NCI-H345 (cell line): Measurements from ENCODE around the gene GRIN2C.
A peak's percentile ranks its signal among the peaks of the same experiment; 100 is the strongest.

Source experiments
- DNase-seq: peaks from one replicate; lab custom pipeline; 2025; lab: John Stamatoyannopoulos, UW

Gene GRIN2C

DNA sequence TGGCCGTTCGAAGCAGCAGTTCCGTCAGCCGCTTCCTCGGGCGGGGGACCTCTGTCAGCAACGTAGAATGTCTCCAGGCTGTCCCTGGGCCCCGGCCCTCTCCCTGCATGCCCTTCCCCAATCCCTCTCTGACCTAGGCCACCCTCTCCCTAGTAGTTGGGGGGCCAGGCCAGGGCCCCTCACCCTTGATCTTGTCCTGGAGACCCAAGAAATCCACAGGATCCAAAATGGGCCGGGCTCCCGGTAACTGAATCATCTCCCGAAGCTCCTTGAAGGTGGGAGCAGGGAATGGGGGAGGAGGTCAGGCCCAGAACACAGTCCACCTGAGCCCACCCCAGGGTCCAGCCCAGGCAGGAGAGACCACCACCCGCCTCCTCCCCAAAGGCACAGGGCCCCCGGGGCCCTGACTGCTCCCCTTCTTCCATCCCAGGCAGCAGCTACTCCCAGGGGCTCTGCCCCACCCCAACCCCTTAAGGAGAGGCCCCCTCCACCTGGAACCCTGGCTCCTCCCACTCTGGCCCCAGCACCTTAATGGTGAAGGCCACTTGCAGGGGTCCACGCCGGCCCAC is 4.7 kb upstream of the GRIN2C start:
- no peak for DNase-seq

GRCh38 chr17:74863420-74864296 is 4.0 kb upstream of the GRIN2C start:
- no peak for DNase-seq

DNA sequence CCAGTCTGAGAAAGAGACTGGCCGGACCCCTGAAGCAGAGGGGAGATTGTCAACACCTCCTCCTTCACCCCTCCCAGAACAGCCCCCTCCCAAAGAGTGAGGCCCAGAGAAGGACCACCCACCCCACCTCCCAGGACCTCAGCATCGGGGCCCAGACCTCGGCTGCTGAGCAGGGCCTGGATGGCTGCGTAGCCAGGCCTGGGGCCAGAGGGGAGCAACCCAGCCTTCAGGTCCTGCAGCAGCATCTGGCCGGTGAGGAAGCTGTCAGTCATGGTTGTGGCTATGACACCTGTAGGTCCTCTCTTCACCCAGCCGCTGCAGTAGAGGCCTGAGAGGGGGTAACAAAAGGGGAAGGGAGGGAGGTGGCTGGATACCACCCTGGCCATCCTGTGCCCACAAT is 3.2 kb upstream of the GRIN2C start:
- DNase-seq = no peak

GRCh38 chr17:74862108-74862901 is 2.6 kb upstream of the GRIN2C start:
- peak; percentile 40 for DNase-seq

DNA sequence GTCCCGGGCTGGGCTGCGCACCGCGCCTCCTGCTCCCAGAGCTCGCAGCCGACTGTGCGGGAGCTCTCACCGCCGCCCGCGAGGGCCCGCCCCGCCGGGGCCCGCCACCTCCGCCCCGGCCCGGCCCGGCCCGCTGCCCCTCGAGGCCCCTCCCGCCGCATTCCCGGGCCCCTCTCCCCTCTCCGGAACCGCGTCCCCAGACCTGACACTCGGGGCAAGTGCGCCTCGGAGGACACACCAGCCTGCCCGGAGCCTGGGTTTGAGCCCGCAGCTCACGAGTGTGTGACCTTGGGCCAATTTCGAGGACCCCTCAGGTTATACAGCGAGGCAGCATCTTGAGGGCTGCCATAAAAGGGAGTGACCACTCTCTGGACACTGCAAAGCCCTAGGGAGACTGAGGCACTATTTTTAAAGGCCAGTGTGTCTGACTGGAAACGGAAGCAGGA is 2.0 kb upstream of the GRIN2C start:
- no peak for DNase-seq

GRCh38 chr17:74860872-74861661 is 1.4 kb upstream of the GRIN2C start:
- DNase-seq = no peak

DNA sequence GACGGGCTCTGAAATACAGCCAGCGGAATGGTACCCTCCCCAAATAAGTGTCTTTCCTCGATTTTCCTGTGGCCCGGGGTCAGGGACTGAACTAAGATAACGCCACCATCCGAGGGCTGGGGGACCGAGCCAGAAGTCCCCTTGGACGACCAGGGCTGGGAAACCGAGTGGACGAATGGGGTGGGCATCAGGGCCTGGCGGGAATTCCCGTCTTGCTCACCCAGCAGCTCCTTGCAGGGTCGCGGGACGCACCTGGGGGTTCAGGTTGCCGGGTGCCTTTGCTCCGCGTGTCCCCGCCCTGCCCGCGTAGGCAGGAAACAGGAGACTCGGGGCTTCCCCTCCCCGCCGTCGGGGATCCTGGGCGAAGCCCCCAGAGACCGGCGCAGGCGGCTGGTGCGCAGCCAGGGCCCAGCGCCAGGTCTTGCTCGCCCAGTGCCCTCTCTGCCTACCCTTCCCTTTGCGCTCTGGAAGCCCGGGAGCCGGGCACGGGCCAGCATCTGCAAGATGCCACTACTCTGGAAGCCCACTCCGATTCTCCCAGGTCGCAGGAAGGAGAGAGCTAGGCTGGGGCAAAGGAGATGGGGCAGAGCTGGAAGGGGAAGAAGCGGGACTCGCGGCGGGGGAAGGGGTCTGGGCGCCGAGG is 665 bp upstream of the GRIN2C start:
- no peak for DNase-seq

DNA sequence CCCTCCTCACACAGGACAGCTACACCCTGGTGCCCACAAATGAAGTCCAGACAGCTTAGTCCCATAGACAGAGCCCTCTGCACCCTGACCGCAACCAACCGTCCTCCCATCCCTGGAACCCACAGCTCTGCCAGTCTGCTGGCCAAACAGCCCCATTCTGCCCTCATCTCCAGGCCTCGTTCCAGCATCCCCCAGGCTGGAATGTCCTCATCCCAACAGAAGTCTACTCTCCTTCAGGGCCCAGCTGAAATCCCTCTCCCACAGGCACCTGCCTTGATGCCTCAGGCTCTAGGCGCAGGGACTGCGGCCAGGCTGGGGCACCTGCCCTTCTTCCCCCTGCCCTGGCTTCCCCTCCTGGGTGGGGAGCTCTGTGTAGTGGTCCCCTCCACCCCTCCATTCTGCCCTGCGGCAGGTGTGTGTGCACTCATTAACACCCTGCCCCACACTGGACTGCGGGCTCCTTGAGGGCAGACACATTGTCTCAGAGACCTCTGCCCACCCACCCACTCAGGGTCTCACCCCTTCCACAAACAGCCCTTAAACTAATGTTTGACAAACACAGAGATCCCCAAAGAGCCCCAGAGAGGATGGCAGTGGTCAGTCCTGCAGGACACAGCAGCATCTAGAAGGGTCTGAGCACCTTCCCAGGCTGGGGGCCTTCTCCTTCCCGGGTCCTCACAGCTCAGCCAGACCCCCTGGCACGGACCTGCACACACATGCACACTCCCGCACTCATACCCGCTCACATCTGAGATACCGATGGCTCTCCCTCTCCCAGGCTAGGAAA is 820 bp downstream of the GRIN2C start:
- no peak for DNase-seq

DNA sequence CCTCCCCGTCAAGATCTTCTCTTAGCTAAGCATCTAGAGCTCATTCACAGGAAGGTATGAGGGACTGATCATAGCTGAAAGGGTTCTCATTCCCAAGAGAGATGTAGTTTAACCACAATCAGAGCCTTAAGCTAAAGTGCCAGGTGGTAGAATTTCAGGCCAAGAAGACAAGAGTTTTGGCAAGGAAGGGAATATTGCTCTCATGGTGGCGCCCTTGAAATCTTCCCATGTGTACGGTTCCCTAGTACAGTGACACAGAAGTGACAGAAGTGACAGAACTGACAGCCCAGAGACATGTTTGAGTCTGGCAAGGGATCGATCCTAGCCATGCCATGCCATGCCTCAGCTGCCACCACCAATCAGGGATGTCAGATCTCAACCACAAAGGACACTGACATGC is 2.5 kb downstream of the GRIN2C start:
- DNase-seq = no peak

DNA sequence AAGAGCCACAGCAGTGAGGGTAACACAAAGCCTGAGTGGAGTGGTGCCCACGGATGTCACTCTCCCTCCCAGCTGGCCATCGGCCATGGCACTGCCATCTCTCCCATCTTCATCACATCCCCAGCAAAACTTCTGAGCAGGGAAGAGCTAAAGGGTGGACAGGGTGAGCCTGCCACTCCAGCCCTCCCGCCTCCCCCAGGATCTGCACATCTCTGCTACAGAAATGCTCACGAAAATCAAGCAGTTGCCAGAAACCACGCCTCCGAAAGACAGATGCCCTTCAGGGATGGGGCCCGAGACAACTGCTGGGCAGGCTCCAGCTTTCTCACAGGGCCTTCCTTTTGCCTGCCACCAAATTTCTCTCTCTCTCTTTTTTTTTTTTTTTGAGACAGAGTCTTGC is 3.6 kb downstream of the GRIN2C start:
- no peak for DNase-seq

DNA sequence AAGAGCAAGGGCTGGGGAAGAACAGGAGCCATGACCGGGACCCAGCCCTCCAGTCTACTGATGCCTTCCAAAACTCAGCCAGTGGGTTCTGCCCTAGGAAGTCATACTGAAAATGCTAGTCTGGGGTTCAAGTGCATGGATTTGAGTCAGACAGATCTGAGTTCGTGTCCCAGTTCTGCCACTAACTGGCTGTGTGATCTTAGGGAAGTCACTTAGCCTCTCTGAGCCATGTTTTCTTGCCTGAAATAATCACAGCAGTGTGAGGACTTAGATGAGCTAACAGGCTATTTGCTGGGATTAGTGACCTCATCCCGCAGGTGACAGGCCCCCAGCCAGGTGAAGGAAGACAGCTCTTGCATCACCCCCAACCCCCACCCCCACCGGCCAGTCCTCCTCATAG is 4.4 kb downstream of the GRIN2C start:
- DNase-seq = no peak

DNA sequence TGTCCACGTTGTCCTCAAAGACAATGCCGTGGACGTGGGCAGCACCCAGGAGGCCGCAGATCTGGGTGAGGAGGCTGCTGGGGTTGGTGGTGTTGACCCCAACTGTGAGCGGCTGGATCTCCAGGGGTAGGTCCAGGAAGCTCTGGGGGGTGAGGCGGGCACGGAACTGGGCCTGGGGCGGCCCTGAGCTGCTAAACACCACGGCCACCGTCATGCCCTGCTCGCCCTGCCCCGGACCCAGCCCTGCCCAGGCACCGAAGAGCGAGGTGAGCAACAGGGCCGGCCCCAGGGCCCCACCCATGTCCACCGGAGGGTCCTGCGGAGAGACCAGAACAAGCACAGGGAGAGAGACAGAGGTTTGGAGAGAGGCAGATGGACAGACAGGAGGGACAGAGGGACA is 4.9 kb downstream of the GRIN2C start:
- DNase-seq = no peak

- no peak for DNase-seq
Observed at GRCh38 chr17:74853669-74854068, 6.0 kb downstream of the GRIN2C start.

DNA sequence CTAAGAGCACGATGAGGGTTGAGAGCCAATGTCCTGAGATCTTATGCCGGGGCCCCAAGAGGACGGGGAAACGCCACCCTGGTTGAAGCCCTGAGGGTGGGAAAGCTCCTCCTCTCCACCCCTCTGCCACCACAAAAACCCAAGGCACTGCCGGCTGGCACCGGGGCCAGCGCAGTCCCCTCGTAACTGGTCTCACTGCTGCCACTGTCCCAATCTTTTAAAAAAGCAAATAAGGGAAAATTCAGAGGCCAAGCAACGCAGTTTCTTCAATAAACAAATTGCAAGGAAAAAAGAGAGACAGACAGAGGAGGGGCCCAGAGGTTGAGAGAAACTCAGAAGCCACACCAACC is 6.7 kb downstream of the GRIN2C start:
- no peak for DNase-seq

DNA sequence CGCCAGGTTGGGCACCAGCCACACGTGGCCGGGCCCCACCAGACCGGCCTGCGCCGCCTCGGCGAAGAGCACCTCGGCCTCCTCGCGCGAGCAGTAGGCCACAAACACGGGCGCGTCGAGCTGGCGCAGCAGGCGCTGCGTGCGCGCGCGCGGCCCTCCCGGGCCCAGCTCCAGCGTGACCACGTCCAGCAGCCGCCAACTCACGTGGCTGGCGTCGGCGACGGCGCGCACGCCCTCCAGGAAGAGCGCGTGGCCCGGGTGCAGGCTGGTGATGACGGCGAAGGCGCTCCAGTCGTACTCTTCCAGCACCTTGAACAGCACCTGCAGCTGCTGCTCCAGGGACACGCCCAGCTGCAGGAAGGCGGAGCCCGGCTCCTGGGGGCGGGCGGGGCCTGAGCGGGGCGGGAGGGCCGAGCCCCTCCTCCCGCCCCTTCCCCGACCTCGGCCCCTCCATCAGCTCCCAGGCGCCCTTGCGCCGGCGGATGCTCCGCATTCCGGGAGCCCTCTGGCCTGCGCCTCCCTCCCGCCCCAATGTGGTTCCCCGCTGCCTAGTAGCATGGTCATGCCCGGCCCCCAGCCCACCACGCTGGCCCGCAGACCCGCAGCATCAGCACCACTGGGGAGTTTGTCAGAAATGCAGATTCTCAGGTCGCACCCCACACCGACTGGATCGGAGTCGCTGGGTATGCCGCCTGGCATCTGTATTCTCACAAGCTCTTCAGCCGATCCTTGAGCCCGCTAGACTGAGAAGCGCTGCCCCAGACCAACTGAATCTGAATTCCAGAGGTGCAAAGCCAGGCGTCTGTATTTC is 7.2 kb downstream of the GRIN2C start:
- DNase-seq = no peak

DNA sequence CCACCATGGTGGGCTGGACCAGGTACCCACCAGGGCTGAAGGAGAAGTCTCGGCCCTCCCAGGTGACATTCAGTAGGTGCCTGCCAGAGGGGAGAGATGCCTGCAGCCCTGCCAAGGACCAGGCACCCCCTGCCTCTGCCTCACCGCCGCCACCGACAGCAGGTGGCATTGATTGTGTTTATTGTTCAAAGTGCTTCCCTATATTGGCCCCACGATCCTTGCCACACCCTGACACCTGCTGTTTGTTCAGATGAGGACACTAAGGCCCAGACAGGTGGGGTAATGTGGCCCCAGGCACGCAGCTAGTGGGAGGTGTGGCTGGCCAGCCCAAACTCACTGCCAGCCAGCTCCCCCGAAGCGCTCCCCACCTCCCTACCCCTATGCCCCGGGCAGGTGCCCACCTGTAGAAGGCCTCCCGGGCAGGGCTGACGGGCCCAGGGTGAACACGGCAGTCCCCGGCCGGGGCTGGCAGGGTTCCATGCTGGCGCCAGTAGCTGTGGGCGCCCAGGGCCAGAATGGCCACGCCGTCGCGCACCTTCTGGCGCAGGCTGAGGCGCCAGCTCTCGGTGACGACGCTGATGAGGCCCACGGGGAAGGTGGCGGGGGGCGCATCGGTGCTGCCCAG is 8.0 kb downstream of the GRIN2C start:
- peak; percentile 93 for DNase-seq

DNA sequence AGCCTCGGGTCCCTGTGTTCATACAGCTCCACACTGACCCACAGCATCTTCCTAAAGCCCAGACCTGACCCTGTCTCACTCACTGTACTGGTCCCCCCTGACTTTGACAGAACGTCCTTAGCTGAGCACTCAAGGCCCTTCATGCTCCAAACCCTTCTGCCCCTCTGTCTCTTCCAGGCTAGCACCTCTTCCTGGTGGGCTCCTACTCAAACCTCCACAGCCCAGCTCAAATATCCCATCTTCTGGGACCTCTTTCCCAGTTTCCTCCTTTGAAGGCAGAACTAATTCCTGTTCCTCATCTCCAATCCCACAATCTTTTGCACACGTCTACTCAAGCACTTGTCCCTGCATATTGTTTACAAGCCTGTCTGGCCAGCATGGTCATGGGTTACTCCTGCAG is 8.8 kb downstream of the GRIN2C start:
- DNase-seq = no peak

DNA sequence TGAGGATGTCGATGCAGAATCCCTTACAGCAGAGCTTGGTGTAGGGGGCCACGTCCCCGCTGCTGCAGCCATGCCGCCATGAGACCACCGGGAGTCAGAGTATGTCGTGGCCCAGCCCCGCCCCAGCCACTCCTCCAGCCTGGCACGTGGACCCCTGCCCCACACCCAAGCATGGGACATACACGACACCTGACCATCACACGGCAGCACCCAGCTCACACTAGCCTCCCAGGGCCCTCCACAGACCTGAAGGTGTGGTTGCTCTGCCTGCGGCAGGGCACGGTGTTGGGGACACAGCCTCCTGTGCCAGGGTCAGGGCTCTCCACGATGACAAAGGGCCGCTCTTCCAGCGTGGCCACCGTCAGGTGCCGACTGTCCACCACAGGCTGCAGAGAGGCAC is 9.4 kb downstream of the GRIN2C start:
- DNase-seq = no peak

- DNase-seq = no peak
Observed at GRCh38 chr17:74848656-74849399, 10.9 kb downstream of the GRIN2C start.
